ENCODE measurements around the gene CTSD.

The CTSD gene

DNA sequence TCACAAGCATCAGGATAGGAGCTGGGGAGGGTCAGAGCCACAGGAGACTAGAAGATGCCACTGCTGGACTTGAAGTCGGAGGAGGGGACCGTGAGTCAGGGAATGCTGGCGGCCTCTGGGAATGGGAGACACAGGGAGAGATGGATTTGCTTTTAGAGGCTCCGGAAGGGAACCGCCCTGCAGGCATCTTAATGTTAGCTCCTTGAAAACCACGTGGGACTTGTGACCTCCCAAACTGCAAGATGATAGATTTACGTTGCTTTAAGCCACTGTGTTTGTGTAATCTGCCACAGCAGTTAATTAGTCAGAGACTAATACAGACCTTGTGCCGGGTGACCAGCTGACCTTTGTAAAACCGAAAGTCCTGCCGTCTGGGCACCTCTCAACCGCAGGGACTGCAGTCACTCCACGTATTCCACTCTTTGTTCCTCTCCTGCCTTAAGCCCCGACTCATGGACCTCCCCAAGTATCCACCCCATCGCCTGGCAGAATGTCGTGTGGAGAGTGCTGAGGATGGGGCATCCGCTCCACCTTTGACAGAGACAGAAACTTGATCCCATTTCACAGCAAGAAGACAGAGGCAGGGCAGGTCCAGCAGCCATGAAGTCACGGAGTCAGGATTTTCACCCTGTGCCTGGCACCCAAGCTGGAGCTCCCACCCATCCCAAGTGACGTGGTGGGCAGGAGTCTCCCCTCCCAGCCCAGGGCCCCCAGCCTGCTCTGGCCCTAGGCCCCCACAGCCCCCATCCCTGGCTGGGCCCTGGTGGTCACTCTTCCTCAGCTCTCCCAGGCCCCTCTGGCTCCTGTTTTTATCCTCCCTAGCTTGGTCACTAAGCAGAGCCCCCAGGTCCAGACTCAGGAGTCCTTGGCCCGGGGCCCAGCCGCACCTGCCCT, 19.4 kb upstream of the CTSD start:
- no peak for DNase-seq (ENCODE audit: low read depth in 4 of 4, low spot score in 1 of 4)

DNA sequence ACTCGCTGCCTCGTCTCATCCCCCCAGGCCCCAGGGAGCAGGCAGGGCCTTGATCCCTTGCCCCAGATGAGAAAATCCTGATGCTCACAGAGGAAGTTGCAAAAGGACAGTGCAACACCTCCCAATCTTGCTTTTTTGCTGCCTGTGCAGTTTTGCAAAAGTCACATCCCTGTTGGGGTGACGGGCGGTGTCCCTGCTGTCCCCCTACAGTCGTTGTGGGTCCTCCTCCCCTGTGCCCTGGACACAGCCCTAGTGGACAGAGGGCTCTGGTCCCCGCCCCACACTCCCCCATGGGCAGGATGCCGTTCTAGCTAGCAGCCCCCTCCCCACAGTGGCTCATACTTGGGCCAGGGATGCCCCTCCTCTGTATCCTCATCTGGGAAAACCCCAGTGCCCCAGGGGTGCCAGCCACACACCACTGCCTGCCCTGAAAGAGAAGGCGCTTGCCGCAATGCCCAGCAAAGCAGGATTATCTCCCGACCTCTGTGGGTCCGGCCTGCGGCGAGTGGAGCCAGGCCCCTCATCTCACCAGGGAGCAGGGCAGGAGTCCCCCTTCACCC, 18.4 kb upstream of the CTSD start:
- DNase-seq (ENCODE audit: low read depth in 4 of 4, low spot score in 1 of 4): no peak

DNA sequence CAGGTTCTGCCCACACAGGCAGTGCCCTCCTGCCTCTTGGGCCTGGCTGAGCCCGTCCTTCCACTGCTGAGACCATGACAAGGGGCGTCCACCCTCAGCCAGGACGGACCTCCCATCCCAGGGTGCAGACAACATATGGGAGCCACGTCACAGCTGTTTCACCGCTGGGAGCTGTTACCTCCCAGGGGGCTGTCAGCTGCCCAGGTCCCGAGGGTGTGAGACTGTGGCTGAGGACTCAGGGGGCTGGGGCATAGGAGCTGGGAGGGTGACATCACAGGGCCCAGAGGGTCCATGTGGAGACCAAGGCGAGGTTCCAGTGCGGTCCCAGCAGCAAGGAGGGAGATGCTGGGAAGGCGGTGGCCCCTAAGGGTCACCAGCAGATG, 17.9 kb upstream of the CTSD start:
- DNase-seq (ENCODE audit: low read depth in 4 of 4, low spot score in 1 of 4): no peak

DNA sequence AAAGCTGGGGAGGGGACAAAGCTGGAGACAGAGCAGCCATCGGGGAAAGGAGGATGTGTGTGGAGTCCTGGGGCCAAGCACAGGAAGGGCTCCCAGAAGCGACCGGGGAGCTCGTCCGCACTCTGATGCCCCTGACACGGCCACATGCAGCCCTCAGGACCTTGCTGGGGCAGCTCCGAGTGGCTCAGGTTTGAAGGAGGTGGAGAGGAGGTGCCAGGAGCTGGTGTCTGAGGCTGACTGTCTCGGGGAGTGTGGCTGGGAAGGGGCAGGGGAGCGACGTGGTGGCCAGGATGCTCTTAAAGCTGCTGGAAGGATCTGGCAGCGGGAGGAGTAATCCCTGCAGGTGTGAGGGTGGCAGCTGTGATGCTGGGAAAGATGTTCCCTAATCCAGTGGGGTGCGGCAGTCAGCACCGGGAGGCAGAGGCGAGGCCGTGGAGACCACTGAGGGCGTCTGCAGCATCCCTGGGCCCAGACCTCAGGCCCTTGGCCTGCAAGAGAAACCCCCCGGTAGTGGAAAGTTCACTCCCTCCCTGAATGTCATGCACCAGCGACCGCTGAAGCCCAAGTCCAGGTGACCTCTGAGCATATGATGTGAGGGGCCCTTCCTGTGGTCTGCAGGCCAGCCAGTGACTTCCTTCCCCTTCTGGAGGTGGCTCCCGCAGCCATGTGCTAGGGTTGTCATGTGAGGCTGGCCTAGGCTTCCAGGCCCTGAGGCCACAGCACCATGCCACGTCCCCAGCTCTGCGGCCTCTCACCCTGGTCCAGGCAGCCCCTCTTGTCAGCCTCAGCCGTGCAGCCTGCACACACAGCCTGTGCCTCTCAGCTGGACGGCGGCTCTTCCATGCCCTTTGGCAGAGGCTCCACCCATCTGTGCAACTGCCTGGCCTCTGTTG, 17.2 kb upstream of the CTSD start:
- no peak for DNase-seq (ENCODE audit: low read depth in 4 of 4, low spot score in 1 of 4)

DNA sequence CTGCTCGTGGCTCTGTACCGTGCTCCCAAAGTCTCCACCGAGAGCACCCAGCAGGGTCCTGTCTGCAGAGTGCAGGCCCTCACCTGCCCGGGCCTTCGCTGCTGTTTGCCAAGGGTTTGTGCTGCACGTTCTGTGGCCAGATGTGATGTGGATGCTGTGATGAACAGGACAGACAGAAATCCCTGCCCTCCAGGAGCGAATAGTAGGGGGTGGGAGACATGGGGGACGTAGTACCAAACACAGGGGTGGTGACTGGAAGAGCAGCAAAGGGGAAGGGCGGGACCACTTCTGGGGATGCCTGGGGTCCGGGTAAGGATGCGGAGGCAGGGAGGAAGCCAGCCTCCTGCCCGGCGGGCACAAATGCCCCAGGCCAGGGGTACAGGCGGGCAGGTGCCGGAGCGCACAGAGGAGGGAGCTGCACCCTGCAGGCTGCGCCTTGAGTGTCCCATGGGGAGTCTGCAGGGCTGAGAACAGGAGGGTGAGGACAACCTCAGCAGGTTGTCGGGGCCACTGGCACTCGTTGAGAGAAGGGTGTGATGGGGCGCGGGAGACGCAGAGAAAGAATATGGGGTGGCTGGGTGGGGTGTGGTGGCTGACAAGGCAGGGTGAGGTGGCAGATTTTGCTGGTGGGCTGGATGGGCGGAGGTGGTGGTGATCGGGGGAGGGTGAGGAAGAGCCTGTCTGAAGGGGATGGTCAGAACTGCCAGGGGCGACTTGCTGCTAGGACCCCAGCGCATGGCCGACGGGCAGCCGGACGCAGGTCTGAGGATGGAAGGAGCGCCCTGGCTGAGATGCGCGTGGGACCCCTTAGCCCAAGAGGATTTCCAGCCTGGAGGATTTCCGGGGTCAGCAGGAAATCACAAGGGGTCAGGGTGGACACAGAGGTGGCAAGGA, 16.3 kb upstream of the CTSD start:
- no peak for DNase-seq (ENCODE audit: low read depth in 4 of 4, low spot score in 1 of 4)

DNA sequence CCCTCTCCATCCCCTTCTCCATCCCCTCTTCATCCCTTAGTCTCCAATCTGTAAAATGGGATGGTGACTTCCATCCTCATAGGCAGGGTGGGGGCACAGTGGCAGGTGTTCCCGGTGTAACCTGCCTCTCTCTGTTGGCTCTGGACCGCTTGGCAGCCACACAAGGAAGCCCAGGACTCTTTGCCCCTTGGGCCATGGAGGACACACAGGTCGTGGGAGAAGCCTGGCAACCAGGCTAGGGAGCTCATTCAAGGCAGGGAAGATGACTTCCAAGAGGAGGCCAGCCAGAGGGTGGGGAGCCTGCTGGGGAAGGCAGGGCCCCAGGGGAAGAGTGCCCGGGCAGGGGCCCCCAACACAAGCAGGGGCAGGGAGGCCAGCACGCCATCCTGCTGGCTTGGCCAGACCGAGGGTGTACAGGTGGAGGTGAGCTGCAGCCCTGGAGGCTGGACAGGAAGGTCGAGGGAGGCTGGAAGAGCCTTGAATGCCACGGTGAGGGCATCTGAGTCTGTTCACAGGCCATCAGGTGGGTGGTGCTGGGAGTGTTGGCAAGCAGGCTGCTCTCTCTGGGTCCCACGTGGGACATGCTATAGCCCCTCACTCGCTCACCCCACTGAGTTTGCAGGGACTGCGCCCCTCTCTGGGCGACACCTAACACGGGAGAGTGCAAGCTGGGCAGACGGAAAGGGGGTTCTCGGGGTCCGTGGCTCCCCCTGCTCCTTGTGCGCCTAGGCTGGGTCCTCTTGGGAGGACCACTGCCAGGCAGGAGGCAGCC, 15.5 kb upstream of the CTSD start:
- DNase-seq (ENCODE audit: low read depth in 4 of 4, low spot score in 1 of 4): no peak

DNA sequence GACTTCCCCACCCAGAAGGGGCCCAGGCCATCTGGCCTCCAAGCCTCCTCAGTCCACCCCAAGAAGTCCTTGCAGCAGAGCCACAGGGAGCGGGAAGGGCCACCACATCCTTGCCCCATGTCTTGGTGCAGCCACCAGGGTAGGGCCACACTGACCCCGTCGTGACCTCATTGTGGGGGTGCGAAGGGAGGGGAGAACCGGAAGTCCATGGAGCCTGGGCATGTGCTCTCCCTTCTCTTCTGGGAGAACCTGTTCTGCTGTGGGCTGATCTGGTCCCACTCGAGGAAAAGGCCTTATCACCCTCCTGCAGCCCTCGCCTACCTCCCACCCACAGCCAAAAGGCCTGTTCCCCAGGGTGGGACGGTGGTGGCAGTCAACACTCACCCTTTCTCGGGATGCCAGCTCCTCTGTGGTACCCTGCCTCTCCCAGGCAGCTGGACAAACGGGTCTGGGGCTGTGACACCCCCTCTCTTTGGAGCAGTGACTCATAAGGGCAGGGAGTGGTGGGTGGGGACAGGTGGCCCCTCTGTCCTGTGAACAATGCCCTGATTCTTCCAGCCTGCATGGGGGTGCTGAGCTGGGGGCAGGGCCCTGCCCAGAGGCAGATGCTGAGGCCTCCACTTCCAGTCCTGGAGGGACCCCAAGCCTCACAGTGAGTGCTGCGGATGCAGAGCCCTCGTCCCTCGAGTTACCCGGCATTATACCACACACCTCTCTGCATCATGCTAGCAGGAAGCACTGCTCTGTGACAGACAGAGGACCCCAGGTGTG, 14.6 kb upstream of the CTSD start:
- DNase-seq (ENCODE audit: low read depth in 4 of 4, low spot score in 1 of 4): no peak

DNA sequence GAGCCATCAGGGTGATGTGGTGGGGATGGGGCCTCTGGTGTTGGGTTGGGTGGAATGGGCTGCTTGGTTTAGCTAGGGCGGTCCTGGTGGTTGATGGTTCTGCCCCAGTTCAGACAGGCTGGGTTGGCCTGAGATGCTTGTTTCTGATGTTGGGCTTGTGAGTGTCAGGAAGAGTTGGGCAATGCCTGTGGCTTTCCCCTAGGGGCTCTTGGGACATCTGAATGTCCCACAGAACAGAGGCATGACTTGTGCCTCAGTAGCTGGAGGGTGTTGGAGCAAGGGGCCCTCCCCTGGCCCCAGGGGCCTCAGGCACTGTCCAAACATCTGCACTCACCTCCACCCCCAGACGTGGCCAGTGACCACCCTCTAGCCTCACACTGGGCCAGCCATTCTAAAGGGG, 14.0 kb upstream of the CTSD start:
- no peak for DNase-seq (ENCODE audit: low read depth in 4 of 4, low spot score in 1 of 4)

DNA sequence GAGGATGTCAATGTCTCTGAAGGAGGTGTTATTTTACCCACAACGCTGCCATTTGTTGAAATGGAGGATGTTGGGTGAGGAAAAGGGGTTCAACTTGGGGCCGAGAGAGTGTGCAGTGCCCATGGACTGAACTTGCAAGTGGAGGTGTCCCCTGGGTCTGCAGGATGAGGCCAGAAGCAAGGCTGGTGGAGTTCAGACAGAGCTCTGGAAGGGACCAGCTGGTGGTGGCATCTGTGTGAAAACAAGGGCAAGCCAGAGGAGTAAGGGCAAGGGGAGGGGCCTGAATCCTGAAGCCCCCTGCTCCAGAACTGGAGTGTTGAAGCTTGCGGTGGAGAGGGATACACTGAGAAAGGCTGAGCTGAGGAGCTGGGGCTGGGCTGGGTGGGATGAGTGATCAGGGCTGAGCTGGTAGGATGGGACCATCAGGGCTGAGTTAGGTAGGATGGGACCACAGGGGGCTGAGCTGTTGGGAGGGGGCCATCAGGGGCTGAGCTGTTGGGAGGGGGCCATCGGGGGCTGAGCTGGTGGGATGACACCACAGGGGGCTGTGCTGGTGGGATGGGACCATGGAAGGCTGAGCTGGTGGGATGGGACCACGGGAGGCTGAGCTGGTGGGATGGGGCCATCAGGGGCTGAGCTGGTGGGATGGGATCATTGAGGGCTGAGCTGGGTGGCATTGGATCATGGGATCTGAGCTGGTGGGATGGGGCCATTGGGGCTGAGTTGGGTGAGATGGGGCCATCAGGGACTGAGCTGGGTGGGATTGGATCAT, 13.4 kb upstream of the CTSD start:
- no peak for DNase-seq (ENCODE audit: low read depth in 4 of 4, low spot score in 1 of 4)

DNA sequence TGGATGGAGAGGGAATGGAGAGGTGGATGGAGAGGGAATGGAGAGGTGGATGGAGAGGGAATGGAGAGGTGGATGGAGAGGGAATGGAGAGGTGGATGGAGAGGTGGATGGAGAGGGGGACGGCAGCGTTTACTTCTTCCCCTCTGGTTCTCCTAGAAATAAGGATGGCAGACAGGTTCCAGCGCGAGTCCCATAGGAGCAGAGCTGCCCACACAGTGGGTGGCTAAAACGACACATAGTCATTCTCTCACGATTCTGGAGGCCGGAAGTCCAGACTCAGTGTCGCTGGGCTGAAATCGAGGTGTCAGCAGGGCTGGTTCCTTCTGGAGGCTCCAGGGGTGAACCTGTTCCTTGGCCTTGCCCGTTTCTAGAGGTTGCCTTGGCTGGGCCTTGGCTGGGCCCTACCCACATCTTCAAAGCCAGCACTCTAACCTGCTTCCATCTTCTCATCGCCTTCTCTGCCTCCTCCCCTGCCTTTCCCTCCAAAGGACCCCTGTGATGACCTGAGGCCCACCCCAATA, 12.7 kb upstream of the CTSD start:
- DNase-seq (ENCODE audit: low read depth in 4 of 4, low spot score in 1 of 4): no peak

DNA sequence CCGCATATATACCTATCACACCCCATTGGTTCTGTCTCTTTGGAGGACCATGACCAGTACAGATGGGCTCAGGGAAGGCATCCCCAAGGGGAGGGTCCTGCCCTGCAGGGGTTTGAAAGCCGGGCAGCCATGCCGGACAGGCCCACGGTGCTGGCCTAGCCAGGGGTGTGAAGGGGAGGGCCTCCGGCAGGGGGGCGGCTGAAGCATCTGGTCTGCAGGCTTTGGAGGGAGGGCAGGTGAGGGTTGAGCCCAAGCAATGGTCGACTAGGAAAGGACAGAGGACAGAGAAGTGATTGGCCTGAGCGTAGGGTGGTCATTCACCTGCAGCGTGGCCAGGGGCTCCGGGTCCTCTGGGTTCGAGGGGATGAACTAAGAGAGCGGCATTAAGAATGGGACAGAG, 11.2 kb upstream of the CTSD start:
- DNase-seq (ENCODE audit: low read depth in 4 of 4, low spot score in 1 of 4): no peak

DNA sequence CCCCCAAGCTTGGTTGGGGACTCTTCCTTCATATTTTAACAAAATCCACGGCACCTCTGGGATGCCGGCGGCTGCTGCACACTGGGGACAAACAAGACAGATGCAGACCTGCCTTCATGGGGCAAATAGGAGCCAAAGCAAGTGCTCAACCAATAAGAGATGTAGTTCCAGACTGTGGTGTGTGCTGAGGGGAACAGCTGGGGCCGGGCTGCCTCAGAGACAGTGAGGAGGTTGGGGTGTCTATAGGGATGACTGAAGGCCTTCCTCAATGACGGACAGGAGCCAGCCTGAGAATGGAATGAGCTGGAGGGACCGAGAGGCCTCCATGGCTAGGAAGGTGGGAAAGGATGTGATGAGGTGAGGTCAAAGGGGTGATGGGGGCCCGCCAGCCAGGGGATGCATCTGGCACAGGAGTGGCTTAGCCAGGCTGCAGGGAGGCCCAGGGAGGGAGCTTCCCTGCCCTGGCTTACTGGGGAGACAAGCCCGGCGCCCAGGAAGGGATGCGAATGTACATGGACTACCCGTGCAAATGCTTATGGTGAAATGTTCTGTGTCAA, 10.3 kb upstream of the CTSD start:
- no peak for DNase-seq (ENCODE audit: low read depth in 4 of 4, low spot score in 1 of 4)

DNA sequence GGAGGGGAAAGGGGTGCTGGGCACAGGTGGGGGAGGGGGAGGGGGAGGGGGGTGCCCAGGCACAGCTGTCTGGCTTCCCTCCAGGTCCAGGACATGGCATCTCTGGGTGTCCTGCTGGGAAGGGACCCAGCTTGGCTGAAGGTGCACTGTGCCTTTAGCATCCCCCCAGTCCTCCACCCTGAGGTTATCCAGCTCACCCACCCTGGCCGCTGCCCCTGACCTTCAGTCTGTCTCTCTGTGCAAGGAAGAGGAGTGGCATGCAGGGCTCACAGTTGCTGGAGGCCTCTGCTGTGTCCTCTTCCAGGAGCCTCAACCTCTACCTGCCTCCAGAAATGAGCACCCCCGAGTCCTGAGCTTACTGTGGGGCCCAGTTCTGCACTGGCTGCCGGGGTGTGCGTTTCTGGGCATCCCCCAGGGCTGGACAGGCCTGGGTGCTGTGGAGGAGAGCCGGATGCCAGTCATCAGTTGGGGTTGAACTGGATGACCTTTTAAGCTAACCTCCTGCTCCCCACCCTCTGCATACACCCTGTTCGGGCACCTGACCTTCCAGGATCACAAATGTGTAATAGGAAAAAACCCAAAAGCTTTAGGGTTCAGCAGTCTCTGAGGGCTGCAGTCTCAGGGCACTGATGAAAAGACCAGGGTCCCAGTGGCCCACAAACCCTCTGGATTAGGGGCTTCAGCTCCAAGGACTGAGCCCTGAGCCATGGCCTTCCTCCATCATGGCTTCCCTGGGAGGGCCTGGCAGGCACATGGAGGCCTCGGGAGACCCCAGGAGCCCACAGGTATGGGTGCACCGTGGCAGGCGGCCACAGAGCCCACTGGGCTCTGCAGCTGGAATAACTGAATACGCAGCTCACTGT, 9.6 kb upstream of the CTSD start:
- DNase-seq (ENCODE audit: low read depth in 4 of 4, low spot score in 1 of 4): no peak

DNA sequence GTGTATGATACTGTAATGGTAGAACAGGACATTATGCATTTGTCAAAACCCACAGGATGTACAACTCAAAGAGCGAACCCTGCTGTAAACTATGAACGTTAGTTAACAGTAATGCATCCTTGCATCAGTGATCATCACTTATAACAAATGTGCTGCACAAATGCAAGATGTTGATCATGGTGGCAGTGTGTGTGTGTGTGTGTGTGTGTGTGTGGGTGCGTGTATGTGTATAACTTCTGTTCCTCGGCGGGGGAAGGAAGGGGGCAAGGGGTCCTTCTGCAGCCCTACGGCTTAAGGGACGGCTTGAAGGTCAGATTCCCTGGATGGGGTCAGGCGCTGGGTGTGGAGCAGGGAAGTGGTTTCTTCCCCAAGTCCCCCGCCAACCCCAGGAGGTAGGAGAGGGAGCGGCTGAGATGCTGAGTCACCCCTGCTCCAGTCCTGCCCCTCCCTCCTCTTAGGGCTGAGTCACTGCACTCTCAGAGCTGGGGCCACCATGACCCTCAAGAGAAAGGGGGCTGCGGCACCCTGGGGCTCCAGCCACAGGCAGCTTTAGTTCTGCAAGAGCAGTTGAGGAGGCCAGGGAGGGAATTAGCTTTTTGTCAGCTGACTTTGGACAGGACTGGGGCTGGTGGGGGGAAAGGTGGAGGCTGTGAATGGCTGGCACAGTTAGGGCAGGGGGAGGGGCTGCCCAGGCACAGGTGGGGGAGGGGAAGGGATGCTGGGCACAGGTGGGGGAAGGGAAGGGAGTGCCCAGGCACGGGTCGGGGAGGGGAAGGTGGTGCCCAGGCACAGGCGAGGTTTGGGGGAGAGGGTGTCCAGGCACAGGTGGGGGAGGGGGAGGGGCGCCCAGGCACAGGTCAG, 8.8 kb upstream of the CTSD start:
- DNase-seq (ENCODE audit: low read depth in 4 of 4, low spot score in 1 of 4): peak in 2 of 4 experiments; percentile 42

DNA sequence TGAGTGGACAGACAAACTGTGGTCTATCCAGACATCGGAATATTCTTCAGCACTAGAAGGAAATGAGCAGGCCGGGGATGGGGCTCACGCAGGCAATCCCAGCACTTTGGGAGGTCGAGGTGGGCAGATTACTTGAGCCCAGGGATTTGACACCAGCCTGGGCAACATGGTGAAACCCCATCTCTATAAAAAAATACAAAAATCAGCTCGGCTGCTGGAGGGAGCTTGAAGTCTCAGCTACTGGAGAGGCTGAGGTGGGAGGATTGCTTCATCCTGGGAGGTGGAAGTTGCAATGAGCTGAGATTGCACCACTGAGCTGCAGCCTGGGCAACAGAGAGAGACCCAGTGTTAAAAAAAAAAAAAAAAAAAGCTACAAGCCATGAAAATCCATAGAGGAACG, 8.0 kb upstream of the CTSD start:
- DNase-seq (ENCODE audit: low read depth in 4 of 4, low spot score in 1 of 4): no peak

DNA sequence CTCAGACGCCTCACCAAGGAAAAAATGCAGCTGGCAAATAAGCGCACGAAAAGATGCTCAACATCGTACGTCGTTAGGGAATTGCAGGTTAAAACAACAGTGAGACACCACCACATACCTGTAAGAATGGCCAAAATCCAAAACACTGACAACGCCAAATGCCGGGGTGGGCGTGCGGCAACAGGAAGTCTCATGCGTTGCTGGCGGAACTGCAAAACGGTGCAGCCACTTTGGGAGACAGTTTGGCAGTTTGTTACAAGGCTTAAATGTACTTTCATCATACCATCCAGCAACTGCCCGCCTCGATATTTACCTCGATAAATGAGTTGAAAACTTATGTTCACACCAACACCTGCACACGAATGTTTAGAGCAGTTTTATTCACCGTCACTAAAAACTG, 7.5 kb upstream of the CTSD start:
- DNase-seq (ENCODE audit: low read depth in 4 of 4, low spot score in 1 of 4): no peak
